ENCODE results near the gene SLX9.

SLX9 gene

GRCh38 chr21:44947930-44948331, 8.1 kb downstream of the SLX9 start:
- no peak for DNase-seq (ENCODE audit: low spot score)

GRCh38 chr21:44948426-44949120, 8.7 kb downstream of the SLX9 start:
- no peak for DNase-seq (ENCODE audit: low spot score)

- DNase-seq (ENCODE audit: low spot score): no peak
Observed at GRCh38 chr21:44949161-44949778, 9.4 kb downstream of the SLX9 start.

- peak; percentile 62 for DNase-seq (ENCODE audit: low spot score)
Observed at GRCh38 chr21:44949779-44950198, 10.0 kb downstream of the SLX9 start.

- no peak for DNase-seq (ENCODE audit: low spot score)
Observed at GRCh38 chr21:44950351-44950750, 10.5 kb downstream of the SLX9 start.

GRCh38 chr21:44951186-44951915, 11.5 kb downstream of the SLX9 start:
- DNase-seq (ENCODE audit: low spot score): no peak

- no peak for DNase-seq (ENCODE audit: low spot score)
Observed at GRCh38 chr21:44952116-44952928, 12.5 kb downstream of the SLX9 start.

GRCh38 chr21:44952929-44953627, 13.2 kb downstream of the SLX9 start:
- peak; percentile 72 for DNase-seq (ENCODE audit: low spot score)

GRCh38 chr21:44953628-44954021, 13.8 kb downstream of the SLX9 start:
- no peak for DNase-seq (ENCODE audit: low spot score)

GRCh38 chr21:44954281-44954771, 14.5 kb downstream of the SLX9 start:
- DNase-seq (ENCODE audit: low spot score): no peak

GRCh38 chr21:44955141-44955797, 15.4 kb downstream of the SLX9 start:
- DNase-seq (ENCODE audit: low spot score): no peak

- no peak for DNase-seq (ENCODE audit: low spot score)
Observed at GRCh38 chr21:44955798-44956175, 16.0 kb downstream of the SLX9 start.

GRCh38 chr21:44956356-44957046, 16.7 kb downstream of the SLX9 start:
- no peak for DNase-seq (ENCODE audit: low spot score)

- DNase-seq (ENCODE audit: low spot score): no peak
Observed at GRCh38 chr21:44957047-44957831, 17.4 kb downstream of the SLX9 start.

- DNase-seq (ENCODE audit: low spot score): no peak
Observed at GRCh38 chr21:44957901-44958451, 18.1 kb downstream of the SLX9 start.

- DNase-seq (ENCODE audit: low spot score): no peak
Observed at GRCh38 chr21:44958471-44959191, 18.8 kb downstream of the SLX9 start.

GRCh38 chr21:44959376-44960091, 19.7 kb downstream of the SLX9 start:
- DNase-seq (ENCODE audit: low spot score): no peak

Measured in NAMALWA (cell line).